GM18511 (cell line): ENCODE measurements around the gene ST6GAL1.
A peak's percentile ranks its signal among the peaks of the same experiment; 100 is the strongest.

Source experiments
- ATAC-seq: cut with Tn5 transposase; IDR thresholded peaks from one replicate; pipeline ENCODE4 v1.9.1; 2021; ENCODE audit warnings: mild to moderate bottlenecking, moderate library complexity; ENCODE audit not compliant: unreplicated experiment

Gene ST6GAL1

DNA sequence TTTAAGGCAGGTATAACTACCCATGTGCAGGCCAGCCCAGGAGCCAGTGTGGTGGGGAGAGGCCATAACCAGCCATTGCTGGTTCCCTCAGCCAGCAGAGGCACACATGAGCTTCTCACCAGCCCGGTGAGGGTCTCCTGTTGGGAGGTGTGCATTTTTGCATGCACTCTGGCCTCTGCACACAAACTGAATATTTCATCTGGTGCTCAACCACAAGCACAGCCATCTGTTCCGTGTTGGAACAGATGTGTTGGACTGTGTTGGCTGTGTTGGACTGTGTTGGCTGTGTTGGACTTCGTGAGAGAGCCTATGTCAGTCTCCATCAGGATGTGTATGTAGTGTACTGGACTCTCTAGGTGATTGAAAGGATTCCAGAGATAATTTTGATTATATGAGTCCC is 141.8 kb downstream of the ST6GAL1 start:
- no peak for ATAC-seq

DNA sequence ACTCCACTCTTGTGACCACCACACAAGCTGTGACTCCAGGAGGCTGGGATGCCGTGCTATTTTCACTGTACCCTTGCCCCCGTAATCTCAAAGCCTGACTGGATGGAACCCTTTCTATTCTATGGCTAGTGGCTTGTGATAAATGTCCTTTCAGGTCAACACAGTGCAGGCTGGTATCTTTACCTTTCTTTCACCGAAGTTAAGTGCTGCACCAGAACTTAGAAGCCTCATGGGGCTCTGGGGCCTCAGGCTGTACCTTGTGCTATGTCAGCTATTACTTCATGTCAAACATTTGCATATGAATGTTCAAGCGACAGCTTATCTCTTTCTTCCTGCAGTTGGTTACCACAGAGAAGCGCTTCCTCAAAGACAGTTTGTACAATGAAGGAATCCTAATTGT is 142.2 kb downstream of the ST6GAL1 start:
- no peak for ATAC-seq

DNA sequence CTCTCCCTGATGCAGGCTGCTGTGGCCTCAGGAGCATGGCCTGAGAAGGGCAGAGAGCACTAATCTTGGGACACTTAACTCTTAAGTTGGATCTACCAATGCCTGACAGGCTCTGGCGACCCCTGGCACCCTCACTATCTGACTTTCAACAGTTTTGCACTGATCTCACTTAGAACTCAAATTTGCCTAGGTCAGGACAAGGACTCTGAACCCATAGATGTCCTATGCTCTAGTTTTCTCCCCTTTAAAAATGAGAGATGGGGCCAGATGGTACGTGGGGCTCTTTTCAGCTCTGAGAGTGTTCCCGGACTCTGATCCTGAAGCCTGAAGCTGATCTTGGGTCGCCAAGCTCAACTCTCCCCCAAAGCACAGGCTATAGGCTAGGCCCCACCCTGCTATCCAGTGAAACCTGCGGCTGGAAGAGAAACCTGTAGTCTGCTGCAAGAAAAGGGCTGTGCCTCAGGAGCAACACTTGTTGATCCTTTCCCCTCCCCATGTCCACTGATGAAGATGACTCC is 143.3 kb downstream of the ST6GAL1 start:
- ATAC-seq = no peak

GRCh38 chr3:187074846-187075245 is 144.5 kb downstream of the ST6GAL1 start:
- no peak for ATAC-seq

- ATAC-seq = no peak
Measured at GRCh38 chr3:187076297-187076696, 146.0 kb downstream of the ST6GAL1 start.

- ATAC-seq = no peak
Measured at GRCh38 chr3:187077085-187077484, 146.8 kb downstream of the ST6GAL1 start.

- no peak for ATAC-seq
Measured at GRCh38 chr3:187077537-187077936, 147.2 kb downstream of the ST6GAL1 start.

- ATAC-seq = no peak
Measured at GRCh38 chr3:187079090-187080022, 149.0 kb downstream of the ST6GAL1 start.

DNA sequence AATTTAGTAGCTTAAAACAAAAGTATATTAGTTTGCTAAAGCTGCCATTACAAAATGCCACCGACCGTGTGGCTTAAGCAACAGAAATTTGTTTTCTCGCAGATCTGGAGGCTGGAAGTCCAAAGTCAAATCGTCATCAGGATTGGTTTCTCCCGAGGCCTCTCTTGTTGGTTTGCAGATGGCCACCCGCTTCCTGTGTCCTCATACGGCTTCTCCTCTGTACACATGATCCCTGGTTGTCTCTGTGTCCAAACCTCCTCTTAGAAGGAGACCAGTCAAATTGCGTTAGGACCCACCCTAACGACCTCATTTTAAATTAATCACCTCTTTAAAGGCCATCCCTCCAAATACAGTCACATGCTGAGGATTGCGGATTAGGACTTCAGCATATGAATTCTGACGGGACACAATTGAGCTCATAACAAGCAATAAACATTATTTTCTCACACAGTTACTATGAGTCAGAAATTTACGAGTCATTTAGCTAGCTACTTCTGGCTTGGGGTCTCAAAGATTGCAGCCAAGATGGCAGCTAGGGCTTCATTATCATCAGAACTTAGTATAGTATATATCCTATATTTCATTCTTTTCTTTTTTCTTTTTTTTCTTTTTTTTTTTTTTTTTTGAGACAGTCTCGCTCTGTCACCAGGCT is 150.6 kb downstream of the ST6GAL1 start:
- no peak for ATAC-seq

DNA sequence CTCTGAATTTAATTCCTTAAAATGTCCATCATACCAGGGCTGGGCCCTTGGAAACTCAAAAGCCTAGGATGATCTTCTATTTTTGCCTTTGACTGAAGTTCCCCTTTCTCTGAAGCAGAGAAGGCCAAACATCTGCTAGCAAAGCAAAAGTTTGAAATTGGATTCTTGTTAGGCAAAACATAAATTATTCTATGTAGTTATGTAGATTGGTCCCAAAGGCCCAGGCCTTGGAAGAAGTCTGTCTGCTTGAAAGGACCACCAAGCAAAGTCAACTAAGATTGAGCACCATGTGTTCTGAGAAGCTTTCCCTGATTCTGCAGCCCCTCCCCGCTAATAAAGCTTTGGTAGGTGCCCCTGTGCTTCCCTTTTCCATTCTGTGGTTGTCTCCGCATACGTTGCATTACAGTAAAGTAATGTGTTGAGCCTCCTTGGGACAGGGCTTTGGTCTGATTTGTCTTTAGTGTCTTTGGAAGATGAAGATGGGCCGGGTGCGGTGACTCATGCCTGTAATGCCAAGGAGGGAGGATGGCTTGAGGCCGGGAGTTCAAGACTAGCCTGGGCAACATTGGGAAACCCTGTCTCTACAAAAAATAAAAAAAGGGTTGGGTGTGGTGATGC is 152.5 kb downstream of the ST6GAL1 start:
- no peak for ATAC-seq

DNA sequence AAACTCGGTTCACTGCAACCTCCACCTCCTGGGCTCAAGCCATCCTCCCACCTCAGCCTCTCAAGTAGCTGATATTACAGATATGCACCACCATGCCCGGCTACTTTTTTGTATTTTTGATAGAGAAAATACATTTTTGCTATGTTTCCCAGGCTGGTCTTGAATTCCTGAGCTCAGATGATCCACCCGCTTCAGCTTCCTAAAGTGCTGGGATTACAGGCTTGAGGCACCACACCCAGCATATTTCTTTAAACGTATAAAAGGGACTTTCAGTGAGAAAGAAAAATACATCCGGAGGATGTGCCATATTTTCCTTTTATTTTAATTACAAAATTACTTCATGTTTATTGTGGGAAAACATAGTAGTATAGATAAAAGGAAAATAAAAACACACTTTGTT is 153.8 kb downstream of the ST6GAL1 start:
- ATAC-seq = no peak

- ATAC-seq = no peak
Measured at GRCh38 chr3:187084580-187084979, 154.3 kb downstream of the ST6GAL1 start.

DNA sequence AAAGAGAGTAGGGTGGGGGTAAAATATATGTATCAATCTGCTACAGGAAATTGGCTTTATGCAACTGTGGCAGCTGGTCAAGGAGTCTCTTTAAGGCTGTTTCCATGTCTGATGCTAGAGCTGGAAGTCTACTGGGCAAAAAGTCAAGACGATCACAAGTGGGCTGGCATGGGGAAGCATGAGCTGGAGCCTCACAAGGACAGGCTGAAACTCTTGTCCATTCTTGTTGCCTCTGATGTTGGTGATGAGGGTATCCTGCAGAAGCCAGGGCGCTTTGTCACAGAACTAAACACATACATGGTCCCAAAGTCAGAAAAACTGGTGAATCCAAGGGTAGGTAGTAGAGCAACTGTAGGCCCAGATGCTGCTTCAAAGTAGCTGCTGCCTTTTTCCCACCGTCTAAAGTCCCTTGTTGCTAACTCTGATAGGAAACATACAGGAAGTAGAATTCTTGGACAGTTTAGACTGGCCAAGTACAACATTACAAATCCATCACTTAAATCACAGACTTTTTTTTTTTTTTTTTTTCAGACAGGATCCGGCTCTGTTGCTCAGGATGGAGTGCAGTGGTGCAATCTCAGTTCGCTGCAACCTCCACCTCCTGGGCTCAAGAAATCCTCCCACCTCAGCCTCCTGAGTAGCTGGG is 154.8 kb downstream of the ST6GAL1 start:
- no peak for ATAC-seq

GRCh38 chr3:187085933-187086332 is 155.6 kb downstream of the ST6GAL1 start:
- no peak for ATAC-seq

- no peak for ATAC-seq
Measured at GRCh38 chr3:187086831-187087230, 156.5 kb downstream of the ST6GAL1 start.

DNA sequence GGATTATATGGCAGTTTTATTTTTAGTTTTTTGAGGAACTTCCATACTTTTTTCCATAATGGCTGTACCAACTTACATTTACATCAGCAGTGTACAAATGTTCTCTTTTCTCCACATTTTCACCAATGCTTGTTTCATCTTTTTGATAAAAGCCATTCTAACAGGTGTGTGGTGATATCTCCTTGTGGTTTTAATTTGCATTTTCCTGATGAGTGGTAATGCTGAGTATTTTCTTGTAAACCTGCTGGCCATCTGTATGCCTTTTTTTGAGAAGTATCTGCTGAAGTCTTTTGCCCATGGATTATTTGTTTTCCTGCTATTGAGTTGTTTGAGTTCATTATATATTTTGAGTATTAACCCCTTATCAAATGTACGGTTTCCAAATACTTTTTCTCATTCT is 158.4 kb downstream of the ST6GAL1 start:
- no peak for ATAC-seq

DNA sequence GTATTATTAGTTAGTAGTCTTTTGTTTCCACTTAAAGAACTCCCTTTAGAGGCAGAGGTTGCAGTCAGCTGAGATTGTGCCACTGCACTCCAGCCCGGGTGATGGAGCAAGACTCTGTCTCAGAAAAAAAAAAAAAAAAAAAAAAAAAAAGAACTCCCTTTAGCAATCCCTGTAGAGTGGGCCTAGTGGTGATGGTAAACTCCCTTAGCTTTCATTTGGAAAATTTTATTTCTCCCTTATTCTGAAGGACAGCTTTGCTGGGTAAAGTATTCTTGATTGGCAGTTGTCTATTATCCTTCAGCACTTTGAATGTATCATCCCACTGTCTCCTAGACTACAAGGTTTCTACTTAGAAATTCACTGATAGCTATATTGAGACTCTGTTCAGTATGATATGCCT is 163.0 kb downstream of the ST6GAL1 start:
- no peak for ATAC-seq

DNA sequence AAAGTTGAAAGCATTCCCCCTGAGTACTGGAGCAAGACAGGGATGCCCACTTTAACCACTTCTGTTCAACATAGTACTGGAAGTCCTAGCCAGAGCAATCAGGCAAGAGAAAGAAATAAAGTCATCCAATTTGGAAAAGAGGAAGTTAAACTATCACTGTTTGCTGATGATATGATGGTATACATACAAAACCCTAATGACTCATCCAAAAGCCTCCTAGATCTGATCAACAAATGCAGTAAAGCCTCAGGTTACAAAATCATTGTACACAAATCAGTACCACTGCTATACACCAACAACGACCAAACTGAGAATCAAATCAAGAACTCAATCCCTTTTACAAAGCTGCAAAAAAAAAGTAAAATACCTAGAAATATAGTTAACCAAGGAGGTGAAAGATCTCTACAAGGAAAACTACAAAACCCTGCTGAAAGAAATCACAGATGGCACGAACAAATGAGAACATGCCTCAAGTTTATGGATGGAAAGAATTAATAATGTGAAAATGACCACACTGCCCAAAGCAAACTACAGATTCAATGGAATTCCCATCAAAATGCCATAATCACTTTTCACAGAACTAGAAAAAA is 168.7 kb downstream of the ST6GAL1 start:
- ATAC-seq = no peak

DNA sequence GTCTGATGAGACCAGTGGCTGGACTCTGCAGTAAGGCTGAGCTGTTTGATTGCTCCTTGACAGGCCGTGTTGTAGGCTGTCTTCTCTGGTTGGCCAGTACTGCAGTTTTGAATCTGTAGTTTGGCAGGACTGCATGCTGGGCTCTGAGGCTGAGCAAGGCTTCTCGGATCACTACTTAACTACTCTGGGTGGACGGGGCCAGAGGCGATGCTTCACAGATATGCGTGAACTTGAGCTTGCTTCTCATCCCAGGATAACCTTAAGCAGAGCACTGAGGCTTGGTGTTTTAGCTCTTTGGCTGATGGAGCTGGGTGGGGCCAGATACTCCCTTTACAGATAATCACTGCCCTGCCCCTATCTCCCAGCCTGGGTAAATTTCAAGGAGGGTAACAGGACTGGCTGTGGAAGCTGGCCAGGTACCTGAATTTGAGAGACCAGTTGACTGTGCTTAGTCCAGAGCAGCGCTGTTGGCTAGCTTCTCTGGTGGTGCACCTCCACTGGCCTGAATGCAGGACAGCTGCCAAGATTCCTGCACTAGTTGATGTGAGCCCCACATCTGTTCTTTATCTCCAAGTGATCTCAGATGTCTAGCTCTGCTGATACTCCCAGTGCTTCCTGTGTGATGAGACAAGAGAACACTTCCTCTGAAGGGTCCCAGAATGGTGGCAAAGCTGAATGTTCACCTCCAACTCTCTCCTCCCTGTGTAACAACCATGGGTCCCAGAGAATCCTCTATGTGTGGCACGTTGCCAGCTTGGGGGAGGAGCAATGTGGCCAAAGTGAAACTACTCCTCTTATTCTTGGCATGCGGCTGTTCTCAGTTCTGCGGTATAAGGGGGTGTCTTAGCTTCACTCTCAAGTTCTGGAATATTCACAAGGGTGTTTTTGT is 171.1 kb downstream of the ST6GAL1 start:
- ATAC-seq = peak; percentile 64
